Measurements from ENCODE around the gene FOXF1. TPM values are rescaled to one million over a fixed set of nuclear protein-coding genes. Genes with fewer than 3 reads are reported as not detected.

FOXF1 gene
- total RNA-seq, 2 donors from 2014 or later: 4.1 TPM; not detected in 1

- no peak overlapping the region for H3K27ac ChIP-seq
- peaks cover 4 to 27% of the 10 kb centered on the region in 2 donors for H3K4me1 ChIP-seq (ENCODE audit: control insufficient read depth in 1 of 2, low read depth in 2 of 2)
- H3K4me3 ChIP-seq: no peak overlapping the region
- DNase-seq (ENCODE audit: low spot score) (no peak), ATAC-seq (ENCODE audit: insufficient number of reproducible peaks, low FRiP score, low read depth) (no peak)
- TF ChIP-seq CTCF (IDR thresholded peaks at IDR 0.05): no peak
- no peaks in the 10 kb centered on the region for H3K9me3 ChIP-seq
- no peaks in the 10 kb centered on the region for H3K36me3 ChIP-seq
- H3K27me3 ChIP-seq (replicated peaks; ENCODE audit: insufficient read depth): peaks cover 25% of the 10 kb centered on the region
Observed at GRCh38 chr16:86515777-86516622, 5.7 kb downstream of the FOXF1 start.

- no peaks in the 10 kb centered on the region for H3K9me3 ChIP-seq
- H3K36me3 ChIP-seq: no peaks in the 10 kb centered on the region
- DNase-seq (ENCODE audit: low spot score): no peak
- H3K27me3 ChIP-seq (replicated peaks; ENCODE audit: insufficient read depth): peaks cover 25% of the 10 kb centered on the region
- H3K4me1 ChIP-seq (ENCODE audit: control insufficient read depth in 1 of 2, low read depth in 2 of 2): peaks cover 4 to 21% of the 10 kb centered on the region in 2 donors
- no peak overlapping the region for H3K4me3 ChIP-seq
- ATAC-seq (ENCODE audit: insufficient number of reproducible peaks, low FRiP score, low read depth): no peak
- H3K27ac ChIP-seq: no peak overlapping the region
- no peak for TF ChIP-seq CTCF (IDR thresholded peaks at IDR 0.05)
Observed at GRCh38 chr16:86516623-86517003, 6.3 kb downstream of the FOXF1 start.

- no peak overlapping the region for H3K4me3 ChIP-seq
- no peaks in the 10 kb centered on the region for H3K36me3 ChIP-seq
- TF ChIP-seq CTCF (IDR thresholded peaks at IDR 0.05): no peak
- ATAC-seq (ENCODE audit: insufficient number of reproducible peaks, low FRiP score, low read depth) (no peak), DNase-seq (ENCODE audit: low spot score) (no peak)
- no peak overlapping the region for H3K27ac ChIP-seq
- H3K9me3 ChIP-seq: no peaks in the 10 kb centered on the region
- H3K4me1 ChIP-seq (ENCODE audit: control insufficient read depth in 1 of 2, low read depth in 2 of 2): peaks cover 4 to 20% of the 10 kb centered on the region in 2 donors
- H3K27me3 ChIP-seq (replicated peaks; ENCODE audit: insufficient read depth): peaks cover 25% of the 10 kb centered on the region
Observed at GRCh38 chr16:86517033-86517432, 6.7 kb downstream of the FOXF1 start.

GRCh38 chr16:86517652-86518258 is 7.4 kb downstream of the FOXF1 start:
- peaks cover 25% of the 10 kb centered on the region for H3K27me3 ChIP-seq (replicated peaks; ENCODE audit: insufficient read depth)
- no peak overlapping the region for H3K4me3 ChIP-seq
- H3K9me3 ChIP-seq: no peaks in the 10 kb centered on the region
- DNase-seq (ENCODE audit: low spot score) (no peak), ATAC-seq (ENCODE audit: insufficient number of reproducible peaks, low FRiP score, low read depth) (no peak)
- H3K4me1 ChIP-seq (ENCODE audit: control insufficient read depth in 1 of 2, low read depth in 2 of 2): peaks cover 4 to 20% of the 10 kb centered on the region in 2 donors
- H3K27ac ChIP-seq: no peak overlapping the region
- TF ChIP-seq CTCF (IDR thresholded peaks at IDR 0.05): peak; percentile 63
- no peaks in the 10 kb centered on the region for H3K36me3 ChIP-seq

- DNase-seq (ENCODE audit: low spot score): no peak
- peaks cover 4 to 20% of the 10 kb centered on the region in 2 donors for H3K4me1 ChIP-seq (ENCODE audit: control insufficient read depth in 1 of 2, low read depth in 2 of 2)
- H3K27me3 ChIP-seq (replicated peaks; ENCODE audit: insufficient read depth): peaks cover 25% of the 10 kb centered on the region
- H3K4me3 ChIP-seq: no peak overlapping the region
- no peaks in the 10 kb centered on the region for H3K36me3 ChIP-seq
- no peak overlapping the region for H3K27ac ChIP-seq
- no peaks in the 10 kb centered on the region for H3K9me3 ChIP-seq
- no peak for ATAC-seq (ENCODE audit: insufficient number of reproducible peaks, low FRiP score, low read depth)
- no peak for TF ChIP-seq CTCF (IDR thresholded peaks at IDR 0.05)
Observed at GRCh38 chr16:86519007-86519648, 8.8 kb downstream of the FOXF1 start.

Measured in thoracic aorta (tissue), 2 donors.